ENCODE measurements around the gene PCDHB2.
A peak's percentile ranks its signal among the peaks of the same experiment; 100 is the strongest.
"Not testable (repeated sequence)": the region's sequence is repeated elsewhere in the genome, so short reads cannot be mapped to it uniquely, and the experiment has no call there.

PCDHB2 gene

DNA sequence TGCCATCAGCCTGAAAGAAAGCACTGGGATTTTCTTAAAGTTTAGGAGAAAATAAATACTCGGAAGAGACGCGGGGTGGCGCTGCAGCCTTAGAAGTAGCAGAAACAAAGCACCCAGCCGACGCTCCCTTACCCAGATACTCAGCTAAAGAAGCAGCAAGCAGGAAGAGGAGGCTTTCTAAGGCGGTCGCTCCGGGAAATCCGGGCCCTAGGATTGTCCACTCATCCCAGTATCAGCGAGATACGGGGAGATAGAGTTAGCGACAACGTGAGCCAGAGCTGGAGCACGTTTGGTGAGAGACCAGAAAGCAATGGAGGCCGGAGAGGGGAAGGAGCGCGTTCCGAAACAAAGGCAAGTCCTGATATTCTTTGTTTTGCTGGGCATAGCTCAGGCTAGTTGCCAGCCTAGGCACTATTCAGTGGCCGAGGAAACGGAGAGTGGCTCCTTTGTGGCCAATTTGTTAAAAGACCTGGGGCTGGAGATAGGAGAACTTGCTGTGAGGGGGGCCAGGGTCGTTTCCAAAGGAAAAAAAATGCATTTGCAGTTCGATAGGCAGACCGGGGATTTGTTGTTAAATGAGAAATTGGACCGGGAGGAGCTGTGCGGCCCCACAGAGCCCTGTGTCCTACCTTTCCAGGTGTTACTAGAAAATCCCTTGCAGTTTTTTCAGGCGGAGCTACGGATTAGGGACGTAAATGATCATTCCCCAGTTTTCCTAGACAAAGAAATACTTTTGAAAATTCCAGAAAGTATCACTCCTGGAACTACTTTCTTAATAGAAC is at the start of gene PCDHB2:
PCDHB2 (plus strand) TSS at position 135 of the 782 bp plus-strand sequence; CDS start at position 311, 176 bp downstream.
- DNase-seq: peak; percentile 56

DNA sequence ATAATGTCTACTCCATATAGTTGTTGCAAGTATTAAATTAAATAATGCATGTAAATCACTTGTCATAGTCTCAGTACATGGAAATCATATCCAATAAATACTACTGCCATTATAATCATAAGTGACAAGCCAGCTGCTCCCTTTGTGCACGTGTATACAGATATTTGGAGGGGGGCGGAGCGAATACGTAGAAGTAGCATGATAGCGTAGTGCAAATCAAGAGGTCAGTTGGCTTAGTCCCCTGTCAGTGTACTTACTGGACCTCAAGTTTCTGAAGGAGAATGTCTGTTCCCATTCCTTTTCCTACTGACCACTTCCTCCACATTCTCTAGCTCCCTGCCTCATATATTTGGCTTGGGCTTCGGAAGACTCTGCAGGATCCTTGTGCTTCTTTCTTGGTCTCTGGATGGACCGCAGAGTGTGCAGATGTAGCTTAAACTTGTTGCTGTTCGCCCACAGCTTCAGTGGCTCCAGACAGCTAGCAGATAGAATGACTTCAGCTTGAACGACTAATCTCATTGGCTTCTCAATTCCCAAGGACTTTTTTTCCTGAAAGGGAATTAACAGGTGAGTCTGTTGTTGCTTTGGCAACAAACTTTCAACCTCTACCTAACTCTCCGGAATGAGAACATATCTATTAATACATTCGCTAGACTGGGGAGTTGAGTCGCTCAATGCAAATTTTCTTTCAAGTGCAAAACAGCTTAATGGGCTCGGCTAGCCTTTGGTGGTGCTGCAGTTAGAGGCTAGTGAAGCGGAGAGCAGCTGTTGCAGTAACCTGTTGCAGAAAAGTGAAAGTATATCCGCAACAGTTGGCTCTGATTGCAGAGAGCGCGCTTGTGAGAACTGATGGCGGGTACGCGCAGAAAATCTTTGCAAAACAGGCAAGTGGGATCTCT is 43.5 kb upstream of the PCDHB2 start, which contains the start of gene PCDHB1:
PCDHB1 (plus strand) TSS at position 753 of the 899 bp plus-strand sequence; CDS start at position 850, 97 bp downstream.
- DNase-seq: no peak

DNA sequence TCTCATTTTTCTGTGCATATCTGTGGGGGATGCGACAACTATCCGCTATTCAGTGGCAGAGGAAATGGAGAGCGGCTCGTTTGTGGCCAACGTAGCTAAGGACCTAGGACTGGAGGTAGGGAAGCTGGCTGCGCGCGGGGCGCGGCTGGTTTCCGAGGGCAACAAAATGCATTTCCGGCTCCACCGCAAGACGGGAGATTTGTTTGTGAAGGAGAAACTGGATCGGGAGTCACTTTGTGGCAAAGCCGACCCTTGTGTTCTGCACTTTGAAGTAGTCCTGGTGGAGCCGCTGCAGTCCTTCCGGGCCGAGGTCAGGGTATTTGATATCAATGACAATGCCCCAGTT is 42.9 kb upstream of the PCDHB2 start:
- DNase-seq: no peak

DNA sequence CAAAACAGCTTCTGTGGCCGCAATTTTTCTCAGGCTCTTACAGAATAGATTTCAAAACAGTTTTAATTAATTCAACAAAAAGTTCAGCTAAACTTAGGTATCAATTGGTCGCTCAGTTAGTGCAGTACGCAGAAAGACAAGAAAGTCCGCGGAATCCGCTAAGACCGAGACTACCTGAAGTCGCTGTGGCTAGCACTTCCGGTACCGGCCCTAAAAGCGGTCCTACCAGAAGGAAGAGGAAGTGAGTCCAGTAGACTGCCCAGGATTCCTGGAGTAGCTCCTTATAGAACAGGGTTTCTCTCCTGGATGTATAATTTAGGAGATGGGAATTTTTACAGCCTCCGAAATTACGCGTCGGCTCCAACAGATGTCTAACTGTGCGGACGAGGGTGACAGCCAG is 16.6 kb upstream of the PCDHB2 start:
- DNase-seq: no peak

DNA sequence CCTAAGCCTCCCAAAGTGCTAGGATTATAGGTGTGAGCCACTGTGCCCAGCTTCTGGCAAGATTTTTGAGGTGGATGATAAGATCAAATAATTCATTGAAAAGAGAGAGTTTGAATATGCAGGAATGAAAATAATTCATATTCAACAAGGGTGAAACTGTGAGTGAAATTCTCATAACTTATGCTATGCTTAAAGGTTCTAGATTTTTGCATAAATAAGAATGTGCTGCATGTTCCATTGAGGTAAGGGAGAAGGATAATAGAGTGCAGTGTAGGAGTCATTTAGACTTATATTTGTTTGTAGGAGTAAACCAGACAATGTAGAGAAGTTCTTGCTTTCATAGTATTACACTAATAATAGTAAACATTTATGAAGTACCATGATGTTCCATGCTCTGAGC is 12.2 kb upstream of the PCDHB2 start:
- no peak for DNase-seq

DNA sequence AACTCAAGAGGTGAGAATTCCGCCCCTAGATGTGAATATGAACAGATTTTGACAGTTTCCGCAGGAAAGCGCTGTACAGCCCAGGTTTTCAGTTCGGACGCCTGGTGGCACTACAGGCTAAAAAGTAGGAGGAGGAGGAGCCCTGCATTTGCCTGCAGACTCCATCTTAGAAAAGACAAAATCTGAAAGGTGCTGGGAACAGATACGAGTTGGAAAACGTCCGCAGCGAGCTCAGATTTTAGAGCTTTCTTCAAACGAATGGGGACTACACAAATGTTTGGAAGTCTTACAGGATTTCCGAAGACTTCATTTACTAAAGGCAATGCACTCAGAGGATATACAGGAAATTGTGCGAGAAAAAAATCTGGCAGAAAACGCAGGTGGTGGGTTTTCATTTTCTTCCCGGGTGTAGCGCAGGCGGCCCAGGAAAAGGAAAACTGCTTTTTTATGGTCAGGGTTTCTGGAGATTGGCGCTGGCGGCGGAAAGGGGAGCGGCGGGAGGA is 9.9 kb upstream of the PCDHB2 start:
- peak; percentile 30 for DNase-seq

DNA sequence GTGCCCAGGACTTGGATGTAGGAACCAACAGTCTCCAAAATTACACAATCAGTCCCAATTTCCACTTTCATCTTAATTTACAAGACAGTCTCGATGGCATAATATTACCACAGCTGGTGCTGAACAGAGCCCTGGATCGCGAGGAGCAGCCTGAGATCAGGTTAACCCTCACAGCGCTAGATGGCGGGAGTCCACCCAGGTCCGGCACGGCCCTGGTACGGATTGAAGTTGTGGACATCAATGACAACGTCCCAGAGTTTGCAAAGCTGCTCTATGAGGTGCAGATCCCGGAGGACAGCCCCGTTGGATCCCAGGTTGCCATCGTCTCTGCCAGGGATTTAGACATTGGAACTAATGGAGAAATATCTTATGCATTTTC is 837 bp downstream of the PCDHB2 start:
- DNase-seq: no peak

DNA sequence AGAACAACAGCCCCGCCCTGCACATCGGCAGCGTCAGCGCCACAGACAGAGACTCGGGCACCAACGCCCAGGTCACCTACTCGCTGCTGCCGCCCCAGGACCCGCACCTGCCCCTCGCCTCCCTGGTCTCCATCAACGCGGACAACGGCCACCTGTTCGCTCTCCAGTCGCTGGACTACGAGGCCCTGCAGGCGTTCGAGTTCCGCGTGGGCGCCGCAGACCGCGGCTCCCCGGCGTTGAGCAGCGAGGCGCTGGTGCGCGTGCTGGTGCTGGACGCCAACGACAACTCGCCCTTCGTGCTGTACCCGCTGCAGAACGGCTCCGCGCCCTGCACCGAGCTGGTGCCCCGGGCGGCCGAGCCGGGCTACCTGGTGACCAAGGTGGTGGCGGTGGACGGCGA is 1.8 kb downstream of the PCDHB2 start:
- DNase-seq: not testable (repeated sequence)

DNA sequence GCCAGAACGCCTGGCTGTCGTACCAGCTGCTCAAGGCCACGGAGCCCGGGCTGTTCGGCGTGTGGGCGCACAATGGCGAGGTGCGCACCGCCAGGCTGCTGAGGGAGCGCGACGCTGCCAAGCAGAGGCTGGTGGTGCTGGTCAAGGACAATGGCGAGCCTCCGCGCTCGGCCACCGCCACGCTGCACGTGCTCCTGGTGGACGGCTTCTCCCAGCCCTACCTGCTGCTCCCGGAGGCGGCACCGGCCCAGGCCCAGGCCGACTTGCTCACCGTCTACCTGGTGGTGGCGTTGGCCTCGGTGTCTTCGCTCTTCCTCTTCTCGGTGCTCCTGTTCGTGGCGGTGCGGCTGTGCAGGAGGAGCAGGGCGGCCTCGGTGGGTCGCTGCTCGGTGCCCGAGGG is 2.2 kb downstream of the PCDHB2 start:
- not testable (repeated sequence) for DNase-seq

DNA sequence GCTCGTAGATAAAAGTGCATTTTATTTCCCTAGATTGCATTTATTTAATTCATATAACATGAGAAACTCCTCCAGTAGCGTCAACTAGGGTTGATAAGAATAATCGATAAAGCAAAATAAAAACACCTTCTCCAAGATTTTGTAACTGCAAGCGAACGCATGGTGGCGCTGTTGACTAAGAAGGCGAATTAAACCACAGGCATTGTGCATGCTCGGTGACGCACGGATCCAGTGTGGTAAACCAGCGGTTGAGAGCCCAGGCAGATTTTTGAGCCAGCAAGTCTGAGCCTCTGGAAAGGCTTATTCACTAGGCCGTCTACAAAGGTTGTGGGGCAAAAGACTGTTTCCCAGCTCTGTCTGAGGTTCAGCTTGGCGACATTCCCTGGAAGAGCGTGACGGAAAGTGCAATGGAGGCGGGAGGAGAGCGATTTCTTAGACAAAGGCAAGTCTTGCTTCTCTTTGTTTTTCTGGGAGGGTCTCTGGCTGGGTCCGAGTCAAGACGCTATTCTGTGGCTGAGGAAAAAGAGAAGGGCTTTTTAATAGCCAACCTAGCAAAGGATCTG is 5.9 kb downstream of the PCDHB2 start, which contains the start of gene PCDHB3:
PCDHB3 (plus strand) TSS at position 231 of the 563 bp plus-strand sequence; CDS start at position 408, 177 bp downstream.
- peak; percentile 16 for DNase-seq

DNA sequence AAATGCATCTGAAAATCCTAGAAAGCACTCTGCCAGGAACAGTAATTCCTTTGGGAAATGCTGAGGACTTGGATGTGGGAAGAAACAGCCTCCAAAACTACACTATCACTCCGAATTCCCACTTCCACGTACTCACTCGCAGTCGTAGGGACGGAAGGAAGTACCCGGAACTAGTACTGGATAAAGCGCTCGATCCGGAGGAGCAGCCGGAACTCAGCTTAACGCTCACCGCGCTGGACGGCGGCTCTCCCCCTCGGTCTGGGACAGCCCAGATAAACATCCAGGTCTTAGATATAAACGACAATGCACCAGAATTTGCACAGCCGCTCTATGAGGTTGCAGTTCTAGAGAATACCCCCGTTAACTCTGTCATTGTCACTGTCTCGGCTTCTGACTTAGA is 6.6 kb downstream of the PCDHB2 start:
- DNase-seq: no peak

DNA sequence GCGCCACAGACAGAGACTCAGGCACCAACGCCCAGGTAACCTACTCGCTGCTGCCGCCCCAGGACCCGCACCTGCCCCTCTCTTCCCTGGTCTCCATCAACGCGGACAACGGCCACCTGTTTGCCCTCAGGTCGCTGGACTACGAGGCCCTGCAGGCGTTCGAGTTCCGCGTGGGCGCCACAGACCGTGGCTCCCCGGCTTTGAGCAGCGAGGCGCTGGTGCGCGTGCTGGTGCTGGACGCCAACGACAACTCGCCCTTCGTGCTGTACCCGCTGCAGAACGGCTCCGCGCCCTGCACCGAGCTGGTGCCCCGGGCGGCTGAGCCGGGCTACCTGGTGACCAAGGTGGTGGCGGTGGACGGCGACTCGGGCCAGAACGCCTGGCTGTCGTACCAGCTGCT is 7.7 kb downstream of the PCDHB2 start:
- DNase-seq: not testable (repeated sequence)

DNA sequence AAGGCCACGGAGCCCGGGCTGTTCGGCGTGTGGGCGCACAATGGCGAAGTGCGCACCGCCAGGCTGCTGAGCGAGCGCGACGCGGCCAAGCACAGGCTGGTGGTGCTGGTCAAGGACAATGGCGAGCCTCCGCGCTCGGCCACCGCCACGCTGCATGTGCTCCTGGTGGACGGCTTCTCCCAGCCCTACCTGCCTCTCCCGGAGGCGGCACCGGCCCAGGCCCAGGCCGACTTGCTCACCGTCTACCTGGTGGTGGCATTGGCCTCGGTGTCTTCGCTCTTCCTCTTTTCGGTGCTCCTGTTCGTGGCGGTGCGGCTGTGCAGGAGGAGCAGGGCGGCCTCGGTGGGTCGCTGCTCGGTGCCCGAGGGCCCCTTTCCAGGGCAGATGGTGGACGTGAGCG is 8.1 kb downstream of the PCDHB2 start:
- not testable (repeated sequence) for DNase-seq

DNA sequence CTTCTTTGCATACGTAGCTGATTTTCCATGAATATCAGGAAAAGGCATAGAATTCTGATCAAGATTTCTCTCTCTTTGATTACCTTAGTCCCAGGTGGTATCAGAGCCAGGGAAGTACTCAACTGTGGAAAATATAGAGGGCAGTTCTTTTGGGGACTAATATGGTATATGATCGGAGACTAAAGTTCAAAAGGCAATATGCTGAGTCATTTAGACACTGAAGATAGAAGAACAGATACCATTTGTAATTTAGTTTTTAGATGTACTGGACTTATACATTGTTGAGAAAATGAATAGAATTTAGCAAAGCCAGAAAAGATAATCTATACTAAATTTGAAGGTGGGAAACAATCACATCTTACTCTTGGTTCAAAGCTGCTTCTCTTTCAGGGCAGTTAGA is 10.9 kb downstream of the PCDHB2 start:
- no peak for DNase-seq

DNA sequence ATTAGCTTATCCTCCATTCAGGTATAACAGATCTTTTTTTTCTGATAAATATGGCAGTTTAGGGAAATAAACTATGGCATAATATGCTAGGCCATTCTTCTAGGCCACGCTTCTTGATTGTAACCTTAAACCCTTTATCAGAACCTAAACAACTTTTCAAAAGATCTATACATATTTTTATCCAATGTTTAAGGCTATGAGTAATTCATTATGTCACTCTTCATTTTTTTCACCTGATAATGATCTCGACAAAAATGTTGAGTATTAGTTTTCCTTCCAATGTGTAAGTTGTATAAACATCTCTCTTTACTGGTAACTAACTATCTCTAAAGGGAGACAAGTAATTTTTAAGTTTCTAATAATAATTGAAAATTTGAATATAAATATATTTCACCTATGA is 24.8 kb downstream of the PCDHB2 start:
- DNase-seq: no peak

DNA sequence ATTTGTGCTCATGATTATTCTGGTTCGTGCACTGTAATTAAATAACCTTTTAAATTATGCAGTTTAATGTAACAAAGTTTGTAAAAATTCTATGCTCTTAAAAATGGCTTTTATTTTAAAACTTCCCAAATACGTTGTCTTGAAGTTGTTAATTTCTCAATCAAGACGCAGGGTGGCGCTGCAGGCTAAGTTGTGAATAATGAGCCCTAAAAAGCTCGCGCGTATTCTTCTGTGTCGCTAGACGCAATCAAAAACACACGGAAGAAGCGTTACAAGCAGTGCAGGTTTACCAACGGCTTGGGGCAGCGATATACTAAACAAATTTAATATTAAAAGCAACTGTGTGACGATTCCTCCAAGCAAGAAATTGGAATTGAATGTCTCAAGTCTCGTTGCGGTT is 27.1 kb downstream of the PCDHB2 start, which contains the start of gene PCDHB4:
PCDHB4 (plus strand) TSS at position 256 of the 400 bp plus-strand sequence. CDS start 181 bp downstream, outside the sequence.
- no peak for DNase-seq

DNA sequence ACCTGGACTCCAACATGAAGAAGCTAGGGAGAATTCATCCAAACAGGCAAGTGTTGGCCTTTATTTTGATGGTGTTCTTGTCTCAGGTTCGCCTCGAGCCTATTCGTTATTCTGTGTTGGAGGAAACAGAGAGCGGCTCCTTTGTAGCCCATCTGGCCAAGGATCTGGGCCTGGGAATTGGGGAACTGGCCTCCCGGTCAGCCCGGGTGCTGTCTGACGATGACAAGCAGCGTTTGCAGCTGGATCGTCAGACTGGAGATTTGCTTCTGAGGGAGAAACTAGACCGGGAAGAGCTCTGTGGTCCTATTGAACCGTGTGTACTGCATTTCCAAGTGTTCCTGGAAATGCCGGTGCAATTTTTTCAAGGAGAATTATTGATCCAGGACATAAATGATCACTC is 27.6 kb downstream of the PCDHB2 start:
- no peak for DNase-seq

DNA sequence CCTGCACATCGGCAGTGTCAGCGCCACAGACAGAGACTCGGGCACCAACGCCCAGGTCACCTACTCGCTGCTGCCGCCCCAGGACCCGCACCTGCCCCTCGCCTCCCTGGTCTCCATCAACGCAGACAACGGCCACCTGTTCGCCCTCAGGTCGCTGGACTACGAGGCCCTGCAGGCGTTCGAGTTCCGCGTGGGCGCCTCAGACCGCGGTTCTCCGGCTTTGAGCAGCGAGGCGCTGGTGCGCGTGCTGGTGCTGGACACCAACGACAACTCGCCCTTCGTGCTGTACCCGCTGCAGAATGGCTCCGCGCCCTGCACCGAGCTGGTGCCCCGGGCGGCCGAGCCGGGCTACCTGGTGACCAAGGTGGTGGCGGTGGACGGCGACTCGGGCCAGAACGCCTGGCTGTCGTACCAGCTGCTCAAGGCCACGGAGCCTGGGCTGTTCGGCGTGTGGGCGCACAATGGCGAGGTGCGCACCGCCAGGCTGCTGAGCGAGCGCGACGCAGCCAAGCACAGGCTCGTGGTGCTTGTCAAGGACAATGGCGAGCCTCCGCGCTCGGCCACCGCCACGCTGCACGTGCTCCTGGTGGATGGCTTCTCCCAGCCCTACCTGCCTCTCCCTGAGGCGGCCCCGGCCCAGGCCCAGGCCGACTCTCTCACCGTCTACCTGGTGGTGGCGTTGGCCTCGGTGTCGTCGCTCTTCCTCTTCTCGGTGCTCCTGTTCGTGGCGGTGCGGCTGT is 29.2 kb downstream of the PCDHB2 start:
- DNase-seq: not testable (repeated sequence)

DNA sequence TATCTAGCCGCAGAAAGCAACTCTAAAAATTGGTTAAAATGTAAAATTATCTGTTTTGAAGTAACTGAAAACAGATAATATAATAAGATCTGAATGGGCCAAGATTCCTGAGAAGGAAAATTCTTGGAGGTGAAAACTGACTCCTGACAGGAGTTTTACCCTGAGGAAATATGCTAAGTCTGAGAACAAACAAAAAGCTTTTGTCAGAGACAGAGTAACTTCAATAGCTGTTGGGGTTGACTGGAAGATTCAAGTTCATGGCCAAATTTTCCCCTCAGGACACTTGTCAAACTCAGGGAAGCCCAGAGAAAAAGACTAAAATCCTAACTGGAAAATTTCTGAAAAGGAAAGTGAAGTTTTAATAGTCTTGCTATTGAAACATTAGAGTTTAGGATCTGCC is 32.9 kb downstream of the PCDHB2 start:
- no peak for DNase-seq

DNA sequence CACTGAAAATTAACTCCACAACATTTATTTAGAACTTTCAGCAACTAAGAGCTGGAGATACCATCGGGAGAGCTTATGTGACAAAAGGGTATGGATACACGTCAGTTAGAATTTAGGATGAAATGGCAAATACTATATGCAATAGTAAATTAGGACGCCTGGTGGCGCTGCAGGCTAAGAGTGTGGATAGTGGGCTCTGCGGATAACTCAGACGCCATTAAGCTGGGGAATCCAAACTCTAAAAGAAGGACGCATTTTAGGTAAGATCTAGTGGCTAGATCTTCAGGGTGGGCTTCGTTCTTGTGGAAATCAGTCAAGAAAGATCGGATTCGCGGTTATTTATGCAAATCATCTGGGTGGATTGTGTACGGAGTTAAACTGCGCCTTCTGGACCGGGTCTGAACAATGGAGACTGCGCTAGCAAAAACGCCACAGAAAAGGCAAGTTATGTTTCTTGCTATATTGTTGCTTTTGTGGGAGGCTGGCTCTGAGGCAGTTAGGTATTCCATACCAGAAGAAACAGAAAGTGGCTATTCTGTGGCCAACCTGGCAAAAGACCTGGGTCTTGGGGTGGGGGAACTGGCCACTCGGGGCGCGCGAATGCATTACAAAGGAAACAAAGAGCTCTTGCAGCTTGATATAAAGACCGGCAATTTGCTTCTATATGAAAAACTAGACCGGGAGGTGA is 40.8 kb downstream of the PCDHB2 start, which contains the start of gene PCDHB5:
PCDHB5 (plus strand) TSS at position 177 of the 688 bp plus-strand sequence; CDS start at position 406, 229 bp downstream.
- DNase-seq: peak; percentile 2

DNA sequence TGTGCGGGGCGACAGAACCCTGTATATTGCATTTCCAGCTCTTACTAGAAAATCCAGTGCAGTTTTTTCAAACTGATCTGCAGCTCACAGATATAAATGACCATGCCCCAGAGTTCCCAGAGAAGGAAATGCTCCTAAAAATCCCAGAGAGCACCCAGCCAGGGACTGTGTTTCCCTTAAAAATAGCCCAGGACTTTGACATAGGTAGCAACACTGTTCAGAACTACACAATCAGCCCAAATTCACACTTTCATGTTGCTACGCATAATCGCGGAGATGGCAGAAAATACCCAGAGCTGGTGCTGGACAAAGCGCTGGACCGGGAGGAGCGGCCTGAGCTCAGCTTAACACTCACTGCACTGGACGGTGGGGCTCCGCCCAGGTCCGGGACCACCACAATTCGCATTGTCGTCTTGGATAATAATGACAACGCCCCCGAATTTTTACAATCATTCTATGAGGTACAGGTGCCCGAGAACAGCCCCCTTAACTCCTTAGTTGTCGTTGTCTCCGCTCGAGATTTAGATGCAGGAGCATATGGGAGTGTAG is 41.4 kb downstream of the PCDHB2 start:
- DNase-seq: no peak

All from fibroblast of skin of right quadriceps (primary cell).